H1 (cell line): ENCODE results near the gene CLIP4. TPM values are rescaled to one million over a fixed set of nuclear protein-coding genes. Genes with fewer than 3 reads are reported as not detected.

ENCODE experiments used
- CTCF ChIA-PET: fragments of 300-600 bp; sonication (Branson Sonifier 250); formaldehyde crosslinking; loops from one replicate; lab custom pipeline; 2021; ENCODE audit not compliant: partially characterized antibody; lab: Charles Lee
- POLR2A ChIA-PET: fragments of 300-600 bp; sonication (Branson Sonifier 250); formaldehyde crosslinking; loops from one replicate; lab custom pipeline; 2021; ENCODE audit warnings: inconsistent platforms; ENCODE audit not compliant: partially characterized antibody; lab: Charles Lee
- DNase-seq, 2 experiments: peaks; one replicate each; pipeline versions ENCODE4 v3.0.0 to v3.0.0-alpha.2; 2010 to 2022; ENCODE audit warnings: low spot score in 2 of 2, low read depth in 1 of 2, mixed read lengths in 1 of 2
- FAIRE-seq: peaks from 2 replicates; lab custom pipeline; 2011; peaks lifted over from hg19 to GRCh38; lab: Jason Lieb, UNC
- H2AFZ ChIP-seq: 2 replicates; pipeline ENCODE4 v1.8.1; 2012; ENCODE audit warnings: low read length, inconsistent platforms
- H2AK5ac ChIP-seq: 2 replicates; pipeline ENCODE4 v1.6.1; 2013; ENCODE audit warnings: low read depth, low read length
- H2BK120ac ChIP-seq: replicated peaks from 2 replicates; pipeline ENCODE3; 2013; ENCODE audit warnings: low read depth, low read length, inconsistent platforms
- H2BK12ac ChIP-seq: 2 replicates; pipeline ENCODE4 v1.6.1; 2013; ENCODE audit warnings: low read depth, low read length
- H2BK15ac ChIP-seq: 2 replicates; pipeline ENCODE4 v1.6.1; 2013; ENCODE audit warnings: low read length
- H2BK20ac ChIP-seq: 2 replicates; pipeline ENCODE4 v1.6.1; 2013; ENCODE audit warnings: low read length
- H2BK5ac ChIP-seq: 2 replicates; pipeline ENCODE4 v1.6.1; 2013; ENCODE audit warnings: low read depth, low read length
- H3K14ac ChIP-seq: 2 replicates; pipeline ENCODE4 v1.6.1; 2013; ENCODE audit warnings: inconsistent platforms; ENCODE audit not compliant: insufficient read length
- H3K18ac ChIP-seq: 2 replicates; pipeline ENCODE4 v1.6.1; 2013; ENCODE audit warnings: low read length; ENCODE audit errors: extremely low read depth
- H3K23ac ChIP-seq: 2 replicates; pipeline ENCODE4 v1.6.1; 2013; ENCODE audit warnings: inconsistent platforms; ENCODE audit not compliant: insufficient read length
- H3K23me2 ChIP-seq: 2 replicates; pipeline ENCODE4 v1.6.1; 2013; ENCODE audit warnings: low read depth, low read length
- H3K27ac ChIP-seq: 2 replicates; pipeline ENCODE4 v1.6.1; 2011; ENCODE audit warnings: low read depth, low read length, inconsistent platforms
- H3K27me3 ChIP-seq, 4 experiments: replicated peaks in 1 of 4; 1 replicate in 1 of 4; 2 replicates in 3 of 4; pipeline versions ENCODE4 v1.6.1 to v1.8.1; 2011 to 2013; ENCODE audit warnings: low read length in 3 of 4, mild to moderate bottlenecking in 3 of 4, inconsistent platforms in 2 of 4, mixed read lengths in 2 of 4, moderate library complexity in 1 of 4; ENCODE audit not compliant: control insufficient read depth in 3 of 4, insufficient read depth in 3 of 4; ENCODE audit errors: extremely low read depth in 1 of 4
- H3K36me3 ChIP-seq, 4 experiments: 2 replicates each; pipeline versions ENCODE4 v1.6.1 to v1.8.1; 2011 to 2013; ENCODE audit warnings: mild to moderate bottlenecking in 4 of 4, low read length in 3 of 4, moderate library complexity in 2 of 4, control low read depth in 1 of 4, inconsistent platforms in 1 of 4; ENCODE audit not compliant: insufficient read depth in 4 of 4, control insufficient read depth in 2 of 4
- H3K4ac ChIP-seq: replicated peaks from 2 replicates; pipeline ENCODE3; 2013; ENCODE audit warnings: low read length, low read depth, mixed read lengths, inconsistent platforms; ENCODE audit not compliant: insufficient read length
- H3K4me1 ChIP-seq, 4 experiments: replicated peaks in 1 of 4; 1 replicate in 1 of 4; 2 replicates in 3 of 4; pipeline versions ENCODE4 v1.6.1 to v1.8.1; 2011 to 2013; ENCODE audit warnings: low read length in 3 of 4, inconsistent platforms in 2 of 4, mixed read lengths in 1 of 4; ENCODE audit not compliant: insufficient read depth in 4 of 4, control insufficient read depth in 3 of 4
- H3K4me2 ChIP-seq, 2 experiments: 2 replicates each; pipeline versions ENCODE4 v1.6.1 to v1.8.1; 2011 to 2013; ENCODE audit warnings: low read depth in 2 of 2, low read length in 2 of 2, control low read depth in 1 of 2, inconsistent platforms in 1 of 2, mild to moderate bottlenecking in 1 of 2; ENCODE audit not compliant: insufficient read depth in 1 of 2
- H3K4me3 ChIP-seq, 4 experiments: fragments of 200-600, 300-600 bp in 1 of 4; sonication (generic), shearing (Covaris generic), sonication (Bioruptor Twin) in 1 of 4; 2 replicates each; pipeline versions ENCODE4 v1.5.1 to v1.8.1; 2011 to 2016; ENCODE audit warnings: low read length in 4 of 4, low read depth in 3 of 4, control low read depth in 2 of 4, inconsistent platforms in 2 of 4, mild to moderate bottlenecking in 2 of 4, mixed read lengths in 1 of 4, moderate library complexity in 1 of 4; ENCODE audit not compliant: insufficient read depth in 2 of 4; ENCODE audit errors: extremely low read depth in 1 of 4
- H3K56ac ChIP-seq: replicated peaks from 2 replicates; pipeline ENCODE3; 2013; ENCODE audit warnings: low read depth, mild to moderate bottlenecking, mixed read lengths, low read length, inconsistent platforms; ENCODE audit not compliant: insufficient read length
- H3K79me1 ChIP-seq: 2 replicates; pipeline ENCODE4 v1.6.1; 2013; ENCODE audit warnings: low read depth, low read length, control low read depth
- H3K79me2 ChIP-seq, 2 experiments: 2 replicates each; pipeline versions ENCODE4 v1.6.1 to v1.8.1; 2012 to 2013; ENCODE audit warnings: low read length in 2 of 2, mild to moderate bottlenecking in 2 of 2, inconsistent platforms in 1 of 2; ENCODE audit not compliant: insufficient read depth in 2 of 2, control insufficient read depth in 1 of 2
- H3K9ac ChIP-seq, 4 experiments: replicated peaks in 1 of 4; 1 replicate in 1 of 4; 2 replicates in 3 of 4; pipeline versions ENCODE4 v1.6.1 to v1.8.1; 2011 to 2013; ENCODE audit warnings: low read depth in 3 of 4, low read length in 3 of 4, control low read depth in 2 of 4, mild to moderate bottlenecking in 2 of 4, moderate library complexity in 2 of 4, inconsistent platforms in 1 of 4; ENCODE audit errors: extremely low read depth in 1 of 4
- H3K9me3 ChIP-seq, 2 experiments: 2 replicates each; pipeline versions ENCODE4 v1.6.1 to v1.8.1; 2012 to 2013; ENCODE audit warnings: mild to moderate bottlenecking in 2 of 2, moderate library complexity in 2 of 2, control low read depth in 1 of 2, inconsistent platforms in 1 of 2, low read depth in 1 of 2, low read length in 1 of 2, mixed read lengths in 1 of 2; ENCODE audit not compliant: insufficient read depth in 2 of 2
- H4K20me1 ChIP-seq, 2 experiments: replicated peaks in 1 of 2; 2 replicates each; pipeline versions ENCODE3 to v1.8.1; 2011 to 2013; ENCODE audit warnings: inconsistent platforms in 2 of 2, low read length in 2 of 2, mild to moderate bottlenecking in 1 of 2; ENCODE audit not compliant: insufficient read depth in 2 of 2, control insufficient read depth in 1 of 2
- H4K5ac ChIP-seq: 2 replicates; pipeline ENCODE4 v1.6.1; 2013; ENCODE audit warnings: low read length, low read depth, mixed read lengths, inconsistent platforms; ENCODE audit not compliant: insufficient read length
- H4K8ac ChIP-seq: 2 replicates; pipeline ENCODE4 v1.8.0; 2013; ENCODE audit warnings: mild to moderate bottlenecking, moderate library complexity, low read length, inconsistent platforms; ENCODE audit not compliant: insufficient read depth; ENCODE audit errors: extremely low read depth
- H4K91ac ChIP-seq: replicated peaks from 2 replicates; pipeline ENCODE3; 2013; ENCODE audit warnings: low read length, mixed read lengths, inconsistent platforms; ENCODE audit not compliant: insufficient read length
- ASH2L ChIP-seq: fragments of 200-600, 300-600 bp; sonication (generic); IDR thresholded peaks from one replicate; pipeline ENCODE4 v1.7.1; 2017; ENCODE audit warnings: low read length
- EGR1 ChIP-seq: IDR thresholded peaks from 2 replicates; pipeline ENCODE4 v1.6.1; 2011; ENCODE audit warnings: low read depth, low read length, borderline replicate concordance
- JUND ChIP-seq: IDR thresholded peaks from 2 replicates; pipeline ENCODE4 v1.6.1; 2011; ENCODE audit warnings: mild to moderate bottlenecking, improper control_type of control experiment, low read length
- MAFK ChIP-seq: IDR thresholded peaks from 2 replicates; pipeline ENCODE4 v1.6.1; 2012; ENCODE audit warnings: low read depth, mild to moderate bottlenecking, improper control_type of control experiment, low read length
- RFX5 ChIP-seq: IDR thresholded peaks from 2 replicates; pipeline ENCODE4 v1.6.1; 2011; ENCODE audit warnings: low read depth, low read length, improper control_type of control experiment, borderline replicate concordance
- RXRA ChIP-seq: IDR thresholded peaks from 2 replicates; pipeline ENCODE4 v1.6.1; 2011; ENCODE audit warnings: low read depth, mild to moderate bottlenecking, low read length, moderate library complexity; ENCODE audit not compliant: insufficient read depth
- SIX5 ChIP-seq: IDR thresholded peaks from 2 replicates; pipeline ENCODE4 v1.6.1; 2011; ENCODE audit warnings: mild to moderate bottlenecking, low read depth, low read length
- SRF ChIP-seq: IDR thresholded peaks from 2 replicates; pipeline ENCODE4 v1.6.1; 2011; ENCODE audit warnings: mild to moderate bottlenecking, low read depth, low read length, moderate library complexity
- WGBS, 2 experiments: shearing (Covaris generic) in 1 of 2; methylation state at CpG; one replicate each; pipeline versions ENCODE4 v1.1.6 to v1.1.7; 2013 to 2015; ENCODE audit warnings: low lambda C conversion rate in 2 of 2, mixed read lengths in 2 of 2, inconsistent platforms in 1 of 2, low coverage in 1 of 2, missing lambda C conversion rate in 1 of 2; ENCODE audit not compliant: insufficient replicate concordance in 2 of 2, insufficient coverage in 1 of 2, insufficient read length in 1 of 2; ENCODE audit errors: extremely low coverage in 1 of 2, missing lambda C conversion rate in 1 of 2; 5-methylcytosine and 5-hydroxymethylcytosine counted together
- polyA plus RNA-seq, 7 experiments: library from polyadenylated mRNA; depleted of rRNA in 3 of 7; stranded (reverse) in 5 of 7; unstranded in 2 of 7; fragments of >200 nt in 5 of 7; fragments of 200-250 nt in 2 of 7; gene quantifications; 1 replicate in 5 of 7; 2 replicates in 1 of 7; 4 replicates in 1 of 7; pipeline versions ENCODE4 v1.2.1 to v1.2.3, GENCODE V29; 2011 to 2013; ENCODE audit warnings: missing spikeins in 2 of 7, mixed read lengths in 2 of 7
- total RNA-seq: library from RNA; stranded (reverse); fragmentation: NEBNext Ultra II Directional; extraction: Animal tissue kit (Norgen Biotek cat#: 25700); gene quantifications from 2 replicates; pipeline ENCODE4 v1.2.1, GENCODE V29; 2021
- TF ChIP-seq, protein P1 (sequence below): IDR thresholded peaks from 2 replicates; pipeline ENCODE4 v1.6.1; 2012; ENCODE audit warnings: low read length, inconsistent platforms

CLIP4 gene
- total and polyA plus RNA-seq, 2 of the 8 experiments (the other 6 are each of a cell fraction or from before 2014, with no cell fraction given), result 0.08 to 0.09 TPM

DNA sequence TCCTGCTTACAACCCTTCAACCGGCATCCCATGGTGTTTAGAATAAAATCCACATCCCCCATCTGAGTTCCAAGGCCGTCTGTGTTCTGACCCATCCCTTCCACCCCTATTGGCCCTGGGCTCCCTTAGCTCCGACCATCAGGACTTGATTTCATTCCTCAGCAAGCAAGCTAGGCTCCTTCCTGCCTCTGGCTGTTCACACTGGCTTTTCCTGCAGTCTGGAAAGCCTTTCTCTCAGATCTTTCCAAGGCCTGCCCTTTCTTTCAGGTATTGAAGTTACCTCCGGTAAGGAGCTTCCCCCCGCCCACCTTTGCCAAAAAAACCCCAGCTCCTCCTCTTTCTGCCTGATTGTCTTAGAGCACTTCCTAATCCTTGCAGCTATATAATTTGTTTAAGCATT is 86.8 kb downstream of the CLIP4 start:
- Histone ChIP-seq H3K56ac (no peak overlapping the region), H3K27ac (no peak overlapping the region), H2AK5ac (no peak overlapping the region), H2BK15ac (no peak overlapping the region), H3K4me2 (peak overlapping the region in 1 of 2 experiments; percentile 39; a peak in 2 of 4 replicates), H3K4ac (no peak overlapping the region), H4K8ac (no peak overlapping the region), H3K18ac (no peak overlapping the region; the same call in 1 of the 2 replicates), H3K79me1 (no peaks in the 10 kb centered on the region), H4K20me1 (no peaks in the 10 kb centered on the region), H3K9ac (no peak overlapping the region; a peak in 1 of 7 replicates), H3K79me2 (no peaks in the 10 kb centered on the region), H3K23me2 (no peaks in the 10 kb centered on the region; the same call in 1 of the 2 replicates), H3K36me3 (no peaks in the 10 kb centered on the region), H4K91ac (no peak overlapping the region), H3K23ac (no peak overlapping the region), H3K27me3 (no peaks in the 10 kb centered on the region), H4K5ac (no peak overlapping the region), H2BK120ac (no peak overlapping the region), H2AFZ (peak overlapping the region; percentile 59; the same call in 1 of the 2 replicates), H2BK12ac (no peak overlapping the region), H3K4me1 (no peaks in the 10 kb centered on the region; a peak in 1 of 7 replicates), H2BK5ac (no peak overlapping the region), H3K14ac (no peak overlapping the region), H3K4me3 (peak overlapping the region in 1 of 4 experiments; percentile 24; a peak in 1 of 8 replicates), H2BK20ac (no peak overlapping the region), H3K9me3 (no peaks in the 10 kb centered on the region)
- DNase-seq (no peak), FAIRE-seq (peak; percentile 71)
- 37% methylated on average over 5 of the region's 5 CpGs; no CpG with 5 or more reads in 1 of the 2 experiments for WGBS, 2 experiments
- CTCF ChIA-PET, result interaction anchor here (0.6 to 2.5 kb wide), 9 partner anchors 11 to 546 kb away, joined by 3 to 10 read pairs (median 4); no protein-coding TSS in a partner anchor
- POLR2A ChIA-PET, result no interaction called here
- TF ChIP-seq RXRA (no peak), RFX5 (no peak), SIX5 (no peak), ASH2L (no peak), JUND (no peak), SRF (no peak), EGR1 (no peak), MAFK (no peak)
- TF ChIP-seq, protein P1, sequence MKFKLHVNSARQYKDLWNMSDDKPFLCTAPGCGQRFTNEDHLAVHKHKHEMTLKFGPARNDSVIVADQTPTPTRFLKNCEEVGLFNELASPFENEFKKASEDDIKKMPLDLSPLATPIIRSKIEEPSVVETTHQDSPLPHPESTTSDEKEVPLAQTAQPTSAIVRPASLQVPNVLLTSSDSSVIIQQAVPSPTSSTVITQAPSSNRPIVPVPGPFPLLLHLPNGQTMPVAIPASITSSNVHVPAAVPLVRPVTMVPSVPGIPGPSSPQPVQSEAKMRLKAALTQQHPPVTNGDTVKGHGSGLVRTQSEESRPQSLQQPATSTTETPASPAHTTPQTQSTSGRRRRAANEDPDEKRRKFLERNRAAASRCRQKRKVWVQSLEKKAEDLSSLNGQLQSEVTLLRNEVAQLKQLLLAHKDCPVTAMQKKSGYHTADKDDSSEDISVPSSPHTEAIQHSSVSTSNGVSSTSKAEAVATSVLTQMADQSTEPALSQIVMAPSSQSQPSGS, result no peak
- TF ChIP-seq, all 59 proteins: peak for 0
